Smooth muscle cell of trachea (primary cell): ENCODE results near the gene RNF215. TPM values are rescaled to one million over a fixed set of nuclear protein-coding genes. Genes with fewer than 3 reads are reported as not detected.

ENCODE experiments used
- total RNA-seq: library from RNA; depleted of rRNA; stranded (reverse); fragments of >200 nt; gene quantifications from 2 replicates; pipeline ENCODE4 v1.2.1, GENCODE V29; 2014

RNF215 gene
- total RNA-seq = 21.8 and 37.4 TPM in 2 replicates

GRCh38 chr22:30386960-30387827, at the start of gene RNF215:
TSS of gene RNF215 (minus strand) at chr22:30387411. CDS start at chr22:30387313, 98 bp downstream.

GRCh38 chr22:30425616-30426387, 38.6 kb upstream of the RNF215 start, which contains the start of gene MTFP1:
TSS of gene MTFP1 (plus strand) at chr22:30425768. CDS start at chr22:30425880, 112 bp downstream.

GRCh38 chr22:30396871-30397655, 9.9 kb upstream of the RNF215 start, which contains the start of gene SEC14L2:
TSS of gene SEC14L2 (plus strand) at chr22:30397018. CDS start at chr22:30397117, 99 bp downstream.

GRCh38 chr22:30356449-30357235, 30.6 kb downstream of the RNF215 start, which contains the start of the genes CCDC157 and SF3A1:
TSS of gene CCDC157 (plus strand) at chr22:30357007. CDS start at chr22:30366001, 8,994 bp downstream.
TSS of gene SF3A1 (minus strand) at chr22:30356894. CDS start at chr22:30356792, 102 bp downstream.

Other genes with a start within 250 kb of the RNF215 start
- gene LIF, start 140.7 kb downstream of the RNF215 start, total RNA-seq = 10.6 and 40.4 TPM in 2 replicates
- not detected in 2 replicates for gene OSM, start 120.6 kb downstream of the RNF215 start, total RNA-seq
- gene CASTOR1, start 97.9 kb downstream of the RNF215 start, total RNA-seq = 6.4 and 18.0 TPM in 2 replicates
- gene TBC1D10A, start 60.5 kb downstream of the RNF215 start, total RNA-seq = 22.8 and 26.3 TPM in 2 replicates
- 19.2 and 23.0 TPM in 2 replicates for gene SF3A1, start 30.5 kb downstream of the RNF215 start, total RNA-seq
- 2.3 and 4.0 TPM in 2 replicates for gene CCDC157, start 30.4 kb downstream of the RNF215 start, total RNA-seq
- gene SEC14L2, start 9.6 kb upstream of the RNF215 start, total RNA-seq = 12.7 and 25.3 TPM in 2 replicates
- 4.7 and 8.4 TPM in 2 replicates for gene MTFP1, start 38.4 kb upstream of the RNF215 start, total RNA-seq
- not detected in 2 replicates for gene SEC14L3, start 84.6 kb upstream of the RNF215 start, total RNA-seq
- gene SEC14L4, start 118.3 kb upstream of the RNF215 start, total RNA-seq = 0.50 TPM in 1 of 2 replicates, not detected in the other
- under 0.01 and 0.17 TPM in 2 replicates for gene SEC14L6, start 159.3 kb upstream of the RNF215 start, total RNA-seq
- gene GAL3ST1, start 187.3 kb upstream of the RNF215 start, total RNA-seq = 0.15 and 0.17 TPM in 2 replicates
- gene PES1, start 204.5 kb upstream of the RNF215 start, total RNA-seq = 68.9 and 86.8 TPM in 2 replicates
- gene TCN2, start 219.8 kb upstream of the RNF215 start, total RNA-seq = 9.2 and 17.0 TPM in 2 replicates
- 10.0 and 13.9 TPM in 2 replicates for gene SLC35E4, start 248.4 kb upstream of the RNF215 start, total RNA-seq